Activated CD4-positive, alpha-beta memory T cell treated with anti-CD3 and anti-CD28 coated beads, Interleukin-2, amount 10 ng/mL, durations not matched to agents 7 days and 5 days (primary cell): ENCODE data around the gene RNU1-2. TPM values are rescaled to one million over a fixed set of nuclear protein-coding genes. Genes with fewer than 3 reads are reported as not detected.
"Not testable (repeated sequence)": the region's sequence is repeated elsewhere in the genome, so short reads cannot be mapped to it uniquely, and the experiment has no call there.

Source experiments
- CTCF ChIA-PET: fragments of 350-600 bp; sonication (Branson Sonifier 250); formaldehyde crosslinking; loops from one replicate; lab custom pipeline; 2021; ENCODE audit warnings: antibody characterized with exemption, inconsistent platforms; lab: Charles Lee
- POLR2A ChIA-PET: fragments of 350-600 bp; sonication (Branson Sonifier 250); formaldehyde crosslinking; loops from one replicate; lab custom pipeline; 2021; ENCODE audit warnings: antibody characterized with exemption; lab: Charles Lee
- DNase-seq: peaks from one replicate; pipeline ENCODE4 v3.0.0-alpha.2; 2020
- H3K27ac Mint-ChIP-seq: one replicate; pipeline ENCODE4 v1.8.0; 2021; ENCODE audit warnings: mild to moderate bottlenecking, mixed read lengths
- H3K27me3 Mint-ChIP-seq: one replicate; pipeline ENCODE4 v1.8.0; 2021; ENCODE audit warnings: mixed read lengths
- H3K36me3 Mint-ChIP-seq: one replicate; pipeline ENCODE4 v1.8.0; 2021; ENCODE audit warnings: low read depth, mixed read lengths
- H3K4me1 Mint-ChIP-seq: one replicate; pipeline ENCODE4 v1.8.0; 2021; ENCODE audit warnings: mixed read lengths
- H3K4me3 Mint-ChIP-seq: one replicate; pipeline ENCODE4 v1.8.0; 2021; ENCODE audit warnings: mild to moderate bottlenecking, mixed read lengths
- H3K9me3 Mint-ChIP-seq: one replicate; pipeline ENCODE4 v1.8.0; 2021; ENCODE audit warnings: mixed read lengths
- total RNA-seq, 2 experiments: library from RNA; stranded (reverse); gene quantifications; one replicate each; pipeline ENCODE4 v1.2.3, GENCODE V29; 2021

The RNU1-2 gene
- total RNA-seq, 2 experiments from 2014 or later = 1,570 to 1,691 TPM

GRCh38 chr1:16916036-16916880, 20.5 kb downstream of the RNU1-2 start:
- H3K27ac Mint-ChIP-seq, DNase-seq, H3K9me3 Mint-ChIP-seq, CTCF ChIA-PET, H3K36me3 Mint-ChIP-seq: not testable (repeated sequence)
- Mint-ChIP-seq H3K4me1 (peaks cover 21% of the 10 kb centered on the region), H3K4me3 (peak overlapping the region; percentile 11), H3K27me3 (peaks cover 27% of the 10 kb centered on the region)
- POLR2A ChIA-PET = interaction anchor here (3.9 kb wide), 1 partner anchor 11 kb away, joined by 37 read pairs; no protein-coding TSS in a partner anchor

GRCh38 chr1:16918371-16918770, 22.6 kb downstream of the RNU1-2 start:
- Mint-ChIP-seq H3K27ac (no peak overlapping the region), H3K27me3 (peaks cover 17% of the 10 kb centered on the region), H3K9me3 (no peaks in the 10 kb centered on the region), H3K4me1 (peaks cover 29% of the 10 kb centered on the region), H3K36me3 (no peaks in the 10 kb centered on the region), H3K4me3 (no peak overlapping the region)
- ChIA-PET CTCF (interaction anchor here (0.6 kb wide), 1 partner anchor 99 kb away, joined by 3 read pairs; no protein-coding TSS in a partner anchor), POLR2A (interaction anchor here (6.2 kb wide), 1 partner anchor 14 kb away, joined by 35 read pairs; no protein-coding TSS in a partner anchor)
- no peak for DNase-seq

GRCh38 chr1:16918936-16919665, 23.3 kb downstream of the RNU1-2 start:
- not testable (repeated sequence) for DNase-seq, H3K4me3 Mint-ChIP-seq, H3K36me3 Mint-ChIP-seq, H3K9me3 Mint-ChIP-seq, H3K27ac Mint-ChIP-seq
- ChIA-PET CTCF (interaction anchor here (0.6 kb wide), 1 partner anchor 98 kb away, joined by 3 read pairs; no protein-coding TSS in a partner anchor), POLR2A (interaction anchor here (6.2 kb wide), 1 partner anchor 15 kb away, joined by 35 read pairs; no protein-coding TSS in a partner anchor)
- Mint-ChIP-seq H3K27me3 (peaks cover 17% of the 10 kb centered on the region), H3K4me1 (peaks cover 26% of the 10 kb centered on the region)

- POLR2A ChIA-PET = interaction anchor here (6.2 kb wide), 1 partner anchor 16 kb away, joined by 35 read pairs; no protein-coding TSS in a partner anchor
- Mint-ChIP-seq H3K36me3 (no peaks in the 10 kb centered on the region), H3K27me3 (peaks cover 6% of the 10 kb centered on the region), H3K4me1 (peaks cover 19% of the 10 kb centered on the region), H3K9me3 (no peaks in the 10 kb centered on the region), H3K4me3 (no peak overlapping the region), H3K27ac (no peak overlapping the region)
- no peak for DNase-seq
- CTCF ChIA-PET = interaction anchor here (1.0 kb wide), 1 partner anchor 300 kb away, joined by 5 read pairs; no protein-coding TSS in a partner anchor
These were observed 25.2 kb downstream of the RNU1-2 start for GRCh38 chr1:16920951-16921350.

- peak; percentile 52 for DNase-seq
- H3K9me3 Mint-ChIP-seq = no peaks in the 10 kb centered on the region
- H3K4me1 Mint-ChIP-seq = peaks cover 19% of the 10 kb centered on the region
- H3K27me3 Mint-ChIP-seq = peaks cover 3% of the 10 kb centered on the region
- CTCF ChIA-PET = interaction anchor here (1.0 kb wide), 1 partner anchor 301 kb away, joined by 5 read pairs; no protein-coding TSS in a partner anchor
- H3K4me3 Mint-ChIP-seq = peak within 1 kb of the TSS; percentile 36
- POLR2A ChIA-PET = interaction anchor here (6.2 kb wide), 1 partner anchor 17 kb away, joined by 35 read pairs; no protein-coding TSS in a partner anchor
- H3K27ac Mint-ChIP-seq = no peak within 1 kb of the TSS
- no peaks in the 10 kb centered on the region for H3K36me3 Mint-ChIP-seq
These were observed 25.8 kb downstream of the RNU1-2 start, which contains the start of gene CROCC for GRCh38 chr1:16921391-16922185. CROCC (plus strand) TSS chr1:16921931; CDS start chr1:16922019, 88 bp downstream.

- Mint-ChIP-seq H3K9me3 (no peaks in the 10 kb centered on the region), H3K36me3 (no peaks in the 10 kb centered on the region), H3K4me1 (peaks cover 19% of the 10 kb centered on the region), H3K27me3 (peaks cover 3% of the 10 kb centered on the region), H3K4me3 (no peak overlapping the region), H3K27ac (no peak overlapping the region)
- DNase-seq = no peak
- ChIA-PET POLR2A (interaction anchor here (6.2 kb wide), 1 partner anchor 18 kb away, joined by 35 read pairs; no protein-coding TSS in a partner anchor), CTCF (no interaction called here)
These were observed 26.7 kb downstream of the RNU1-2 start for GRCh38 chr1:16922466-16922865.

GRCh38 chr1:16922885-16923431, 27.2 kb downstream of the RNU1-2 start:
- ChIA-PET CTCF (no interaction called here), POLR2A (interaction anchor here (6.2 kb wide), 1 partner anchor 18 kb away, joined by 35 read pairs; no protein-coding TSS in a partner anchor)
- Mint-ChIP-seq H3K4me3 (no peak overlapping the region), H3K27ac (no peak overlapping the region), H3K27me3 (peaks cover 3% of the 10 kb centered on the region), H3K9me3 (no peaks in the 10 kb centered on the region), H3K4me1 (peaks cover 19% of the 10 kb centered on the region), H3K36me3 (no peaks in the 10 kb centered on the region)
- no peak for DNase-seq

- no peak for DNase-seq
- CTCF ChIA-PET = no interaction called here
These were observed 28.6 kb downstream of the RNU1-2 start for GRCh38 chr1:16924216-16924918.

GRCh38 chr1:16924919-16925477, 29.2 kb downstream of the RNU1-2 start:
- no peak for DNase-seq
- Mint-ChIP-seq H3K4me3 (no peak overlapping the region), H3K27me3 (peaks cover 3% of the 10 kb centered on the region), H3K27ac (no peak overlapping the region), H3K9me3 (no peaks in the 10 kb centered on the region), H3K36me3 (no peaks in the 10 kb centered on the region), H3K4me1 (peaks cover 19% of the 10 kb centered on the region)
- ChIA-PET POLR2A (interaction anchor here (1.2 kb wide), 1 partner anchor 20 kb away, joined by 6 read pairs; no protein-coding TSS in a partner anchor), CTCF (no interaction called here)

More at GRCh38 chr1:16924216-16924918, 28.6 kb downstream of the RNU1-2 start:
- Mint-ChIP-seq H3K4me3 (no peak overlapping the region), H3K4me1 (peaks cover 19% of the 10 kb centered on the region), H3K9me3 (no peaks in the 10 kb centered on the region), H3K27me3 (peaks cover 3% of the 10 kb centered on the region), H3K36me3 (no peaks in the 10 kb centered on the region), H3K27ac (no peak overlapping the region)
- POLR2A ChIA-PET = interaction anchor here (6.2 kb wide), 1 partner anchor 20 kb away, joined by 35 read pairs; no protein-coding TSS in a partner anchor

- ChIA-PET CTCF (no interaction called here), POLR2A (interaction anchor here (1.2 kb wide), 1 partner anchor 21 kb away, joined by 6 read pairs; no protein-coding TSS in a partner anchor)
- no peak overlapping the region for H3K4me3 Mint-ChIP-seq
These were observed 30.1 kb downstream of the RNU1-2 start for GRCh38 chr1:16925635-16926490.

More at GRCh38 chr1:16925635-16926490, 30.1 kb downstream of the RNU1-2 start:
- Mint-ChIP-seq H3K27ac (no peak overlapping the region), H3K27me3 (peaks cover 1% of the 10 kb centered on the region), H3K36me3 (no peaks in the 10 kb centered on the region), H3K4me1 (peaks cover 19% of the 10 kb centered on the region), H3K9me3 (no peaks in the 10 kb centered on the region)
- no peak for DNase-seq
